ENCODE measurements around the gene EPN1.
"Not testable (repeated sequence)": the region's sequence is repeated elsewhere in the genome, so short reads cannot be mapped to it uniquely, and the experiment has no call there.

The EPN1 gene

GRCh38 chr19:55720214-55720746 is 45.3 kb downstream of the EPN1 start:
- DNase-seq (ENCODE audit: low read depth) = no peak

DNA sequence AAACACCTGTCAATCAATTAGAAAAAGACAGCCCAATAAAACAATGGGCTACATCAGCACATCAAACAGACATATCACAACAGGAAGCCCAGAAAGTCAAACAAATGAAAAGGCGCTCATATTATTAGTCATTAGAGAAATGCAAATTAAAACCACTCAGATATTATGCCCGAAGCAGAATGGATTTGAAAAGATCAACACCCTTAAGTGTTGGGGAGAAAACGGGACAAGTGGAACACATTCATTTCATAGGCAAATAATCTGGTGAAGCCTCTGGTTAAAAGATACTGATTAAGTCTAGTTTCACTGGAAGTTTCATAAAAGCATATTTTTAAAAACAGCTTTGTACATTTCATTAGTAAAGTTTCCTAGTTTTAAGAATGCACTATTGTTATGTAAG is 45.8 kb downstream of the EPN1 start:
- DNase-seq (ENCODE audit: low read depth) = no peak

- no peak for DNase-seq (ENCODE audit: low read depth)
Observed at GRCh38 chr19:55723491-55723890, 48.5 kb downstream of the EPN1 start.

DNA sequence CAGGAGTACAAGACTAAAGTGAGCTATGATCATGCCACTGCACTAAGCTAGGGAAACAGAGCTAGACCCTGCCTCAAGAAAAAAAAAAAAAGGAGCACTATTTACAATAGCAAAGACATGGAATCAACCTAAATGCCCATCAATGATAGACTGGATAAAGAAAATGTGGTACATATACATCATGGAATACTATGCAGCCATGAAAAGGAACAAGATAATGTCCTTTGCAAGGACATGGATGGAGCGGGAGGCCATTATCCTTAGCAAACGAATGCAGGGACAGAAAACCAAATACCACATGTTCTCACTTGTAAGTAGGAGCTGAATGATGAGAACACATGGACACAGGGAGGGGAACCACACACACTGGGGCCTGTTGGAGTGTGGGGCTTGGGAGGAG is 55.4 kb downstream of the EPN1 start:
- DNase-seq (ENCODE audit: low read depth) = not testable (repeated sequence)

GRCh38 chr19:55738302-55738701 is 63.3 kb downstream of the EPN1 start, which contains the start of gene NLRP9:
TSS of gene NLRP9 (minus strand) at chr19:55738402. CDS start at chr19:55738374, 28 bp downstream.
- no peak for DNase-seq (ENCODE audit: low read depth)

GRCh38 chr19:55750715-55751114 is 75.7 kb downstream of the EPN1 start:
- no peak for DNase-seq (ENCODE audit: low read depth)

GRCh38 chr19:55753401-55753800 is 78.4 kb downstream of the EPN1 start:
- no peak for DNase-seq (ENCODE audit: low read depth)

GRCh38 chr19:55756808-55757207 is 81.8 kb downstream of the EPN1 start:
- not testable (repeated sequence) for DNase-seq (ENCODE audit: low read depth)

- not testable (repeated sequence) for DNase-seq (ENCODE audit: low read depth)
Observed at GRCh38 chr19:55758797-55759196, 83.8 kb downstream of the EPN1 start, which contains the start of gene RFPL4A. TSS of gene RFPL4A (plus strand) at chr19:55759097. CDS start at chr19:55761801, 2,704 bp downstream.
